Measurements from ENCODE around the gene IMMT.
"Not testable (repeated sequence)": the region's sequence is repeated elsewhere in the genome, so short reads cannot be mapped to it uniquely, and the experiment has no call there.

The IMMT gene

DNA sequence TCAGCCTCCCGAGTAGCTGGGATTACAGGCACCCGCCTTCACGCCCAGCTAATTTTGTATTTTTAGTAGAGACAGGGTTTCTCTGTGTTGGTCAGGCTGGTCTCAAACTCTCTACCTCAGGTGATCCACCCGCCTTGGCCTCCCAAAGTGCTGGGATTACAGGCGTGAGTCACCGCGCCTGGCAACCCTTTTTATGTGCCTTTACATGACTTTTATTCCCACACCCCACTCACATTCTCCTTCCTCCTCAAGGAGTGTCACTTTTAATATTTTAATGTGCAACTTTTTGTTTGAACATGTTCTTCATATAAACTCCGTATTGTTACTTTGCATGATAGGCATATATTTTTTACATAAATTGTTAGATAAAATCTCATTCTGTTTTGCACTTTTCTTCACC is 33.3 kb upstream of the IMMT start:
- DNase-seq; in situ Hi-C loops (cut with HindIII; ENCODE audit: low pct_ligation_motif_present, low pct_unique_long_range_greater_than_20kb, low sequenced_read_pairs): not testable (repeated sequence)

DNA sequence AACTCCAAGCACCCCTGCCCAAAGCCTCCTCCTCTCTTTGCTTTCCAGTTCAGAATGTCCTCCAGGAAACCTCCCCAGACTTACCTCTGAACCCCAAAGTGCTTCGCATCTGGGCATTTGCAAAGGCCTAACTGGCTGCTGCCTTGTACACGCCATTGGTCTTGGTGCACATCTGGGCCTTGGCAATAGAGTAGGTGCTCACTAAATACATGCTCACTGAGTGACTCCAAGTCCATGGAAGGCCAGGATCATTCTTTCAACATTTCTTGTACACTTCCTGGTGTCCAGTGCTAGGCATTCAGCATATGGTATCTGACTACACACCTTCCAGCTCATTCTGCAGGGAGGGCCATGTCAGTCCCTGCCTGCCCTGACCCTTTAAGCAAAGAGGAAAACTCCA is 32.4 kb upstream of the IMMT start:
- in situ Hi-C loops (cut with HindIII; ENCODE audit: low pct_ligation_motif_present, low pct_unique_long_range_greater_than_20kb, low sequenced_read_pairs): no loop called here
- no peak for DNase-seq

DNA sequence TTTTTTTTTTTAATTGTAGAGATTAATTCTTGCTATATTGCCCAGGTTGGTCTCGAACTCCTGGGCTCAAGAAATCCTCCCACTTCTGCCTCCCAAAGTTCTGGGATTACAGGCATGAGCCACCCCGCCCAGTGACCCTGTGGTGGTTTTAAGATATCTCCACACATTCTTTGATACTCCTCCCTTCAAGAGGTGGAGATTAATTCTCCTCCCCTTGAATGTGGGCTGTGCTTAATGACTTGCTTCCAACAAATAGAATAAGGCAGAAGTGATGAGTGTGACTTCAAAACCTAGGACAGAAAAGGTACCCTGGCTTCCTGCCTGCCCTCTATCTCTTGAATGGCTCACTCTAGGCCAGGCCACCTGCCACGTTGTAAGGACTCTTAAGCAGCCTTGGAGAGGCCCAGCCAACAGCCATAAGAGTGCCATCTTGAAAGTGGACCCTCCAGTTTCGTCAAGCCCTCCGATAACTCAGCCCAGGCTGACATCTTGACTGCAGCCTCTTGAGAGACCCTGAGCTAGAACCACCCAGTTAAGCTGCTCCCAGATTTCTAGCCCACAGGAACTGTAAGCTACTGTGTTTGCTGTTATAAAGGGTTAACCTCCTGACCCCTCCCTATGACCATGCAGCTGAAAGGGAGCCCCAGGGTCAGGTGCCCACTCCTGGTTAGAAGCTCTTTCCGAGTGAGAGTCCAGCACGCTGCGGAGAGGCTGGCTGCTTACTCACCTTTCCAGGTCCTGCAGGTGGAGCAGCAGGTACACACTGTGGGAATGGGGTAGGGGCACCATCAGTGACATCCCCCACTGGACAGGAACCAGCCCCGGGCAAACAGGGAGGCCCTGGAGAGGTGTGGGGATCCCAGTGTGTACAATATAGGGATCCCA is 31.6 kb upstream of the IMMT start:
- in situ Hi-C loops (cut with HindIII; ENCODE audit: low pct_ligation_motif_present, low pct_unique_long_range_greater_than_20kb, low sequenced_read_pairs): no loop called here
- no peak for DNase-seq

DNA sequence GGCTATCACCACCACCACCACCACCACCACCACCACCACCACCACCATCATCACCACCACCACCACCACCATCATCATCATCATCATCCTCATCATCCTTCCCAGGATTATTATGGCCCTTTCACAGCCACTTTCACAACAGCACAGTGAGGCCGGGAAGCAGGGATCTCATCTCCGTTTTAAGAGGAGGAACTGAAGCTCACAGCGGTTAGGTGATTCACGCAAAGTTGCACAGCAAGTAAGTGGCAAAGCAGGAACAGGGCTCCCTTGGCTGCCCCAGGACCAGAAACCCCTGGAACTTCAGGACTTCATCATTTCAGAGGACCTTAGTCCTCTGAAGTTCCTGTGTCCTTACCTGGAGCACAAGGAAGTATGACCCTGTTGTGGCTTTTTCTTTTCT is 30.8 kb upstream of the IMMT start:
- in situ Hi-C loops (cut with HindIII; ENCODE audit: low pct_ligation_motif_present, low pct_unique_long_range_greater_than_20kb, low sequenced_read_pairs): no loop called here
- DNase-seq: no peak

DNA sequence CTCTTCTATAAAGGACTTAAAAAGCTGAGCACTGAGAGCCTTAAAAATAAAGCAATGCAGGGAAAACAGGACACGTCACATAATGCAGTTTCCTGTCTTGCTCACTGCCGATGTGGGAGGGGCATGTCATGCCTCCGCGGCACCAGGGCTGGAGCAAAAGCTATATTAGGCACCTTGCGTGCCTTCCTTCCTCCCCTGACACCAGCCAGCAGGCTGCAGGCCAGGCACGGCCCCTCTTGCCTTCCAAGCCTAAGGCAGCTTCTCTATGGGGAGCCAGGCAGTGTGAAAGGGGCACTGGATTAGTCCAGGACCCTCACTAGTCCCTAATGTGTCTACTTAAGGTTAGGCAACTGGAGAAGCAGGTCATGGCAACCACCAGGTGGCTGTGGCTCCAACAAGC is 30.3 kb upstream of the IMMT start:
- in situ Hi-C loops (cut with HindIII; ENCODE audit: low pct_ligation_motif_present, low pct_unique_long_range_greater_than_20kb, low sequenced_read_pairs): no loop called here
- DNase-seq: no peak

DNA sequence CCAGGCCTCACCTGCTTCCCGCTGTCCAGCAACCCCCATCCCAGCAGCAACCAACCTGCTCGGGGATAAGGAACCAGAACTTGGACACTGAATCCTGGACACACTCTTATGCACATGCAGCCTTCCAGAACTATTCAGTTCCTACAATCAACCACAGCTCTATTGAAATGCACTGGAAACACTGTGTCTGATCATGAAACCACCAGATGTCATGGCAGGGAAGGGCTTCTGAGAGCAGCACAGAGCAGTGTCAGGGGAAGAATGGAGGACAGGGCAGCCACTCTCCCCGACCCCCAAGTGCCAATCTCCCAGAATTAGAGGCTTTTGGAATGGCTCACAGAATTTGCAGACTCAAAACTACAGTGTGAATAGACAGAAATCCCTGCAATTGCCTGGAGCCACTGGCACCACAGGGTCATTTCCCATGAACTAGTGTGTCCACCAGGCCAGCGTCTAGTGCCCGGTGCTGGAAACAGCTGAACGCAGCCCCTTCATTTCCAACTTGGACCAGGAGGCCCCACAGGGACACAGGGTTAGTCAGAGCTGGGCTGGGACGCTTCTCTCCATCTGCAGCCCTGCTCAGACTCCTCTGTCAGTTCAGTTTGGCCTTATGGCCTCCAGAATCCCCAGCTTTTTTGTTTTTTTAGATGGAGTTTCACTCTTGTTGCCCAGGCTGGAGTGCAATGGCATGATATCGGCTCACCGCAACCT is 29.5 kb upstream of the IMMT start:
- in situ Hi-C loops (cut with HindIII; ENCODE audit: low pct_ligation_motif_present, low pct_unique_long_range_greater_than_20kb, low sequenced_read_pairs): no loop called here
- no peak for DNase-seq

DNA sequence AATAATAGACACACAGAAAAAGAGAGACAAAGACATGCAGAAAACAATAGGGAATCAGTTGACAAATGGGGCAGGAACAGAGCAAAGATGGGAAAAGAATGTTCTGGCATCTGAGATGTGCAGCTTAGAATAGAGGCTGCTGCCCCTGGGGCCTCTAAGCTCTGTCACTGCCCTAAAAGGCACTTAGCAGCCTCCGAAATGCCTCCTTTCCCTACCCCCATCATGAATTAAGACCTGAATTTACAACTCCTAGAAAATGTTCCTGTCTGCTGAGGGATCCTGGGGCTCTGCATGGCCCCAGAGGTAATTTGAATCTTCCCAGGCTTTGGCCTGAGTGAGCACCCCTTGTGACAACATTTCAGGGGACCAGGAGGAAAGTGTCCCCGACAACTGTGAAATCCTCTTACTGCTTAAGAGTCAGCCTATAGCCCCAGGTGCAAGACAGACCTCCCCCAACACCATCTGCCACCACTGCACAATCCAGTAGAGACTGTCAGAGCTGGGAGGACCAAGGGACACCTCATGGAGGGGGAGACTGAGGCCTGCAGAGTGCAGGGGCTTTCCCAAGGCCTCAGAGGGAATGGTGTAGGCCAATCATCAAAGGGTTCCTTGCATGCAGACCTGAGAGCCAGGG is 28.8 kb upstream of the IMMT start:
- in situ Hi-C loops (cut with HindIII; ENCODE audit: low pct_ligation_motif_present, low pct_unique_long_range_greater_than_20kb, low sequenced_read_pairs): no loop called here
- DNase-seq: no peak

DNA sequence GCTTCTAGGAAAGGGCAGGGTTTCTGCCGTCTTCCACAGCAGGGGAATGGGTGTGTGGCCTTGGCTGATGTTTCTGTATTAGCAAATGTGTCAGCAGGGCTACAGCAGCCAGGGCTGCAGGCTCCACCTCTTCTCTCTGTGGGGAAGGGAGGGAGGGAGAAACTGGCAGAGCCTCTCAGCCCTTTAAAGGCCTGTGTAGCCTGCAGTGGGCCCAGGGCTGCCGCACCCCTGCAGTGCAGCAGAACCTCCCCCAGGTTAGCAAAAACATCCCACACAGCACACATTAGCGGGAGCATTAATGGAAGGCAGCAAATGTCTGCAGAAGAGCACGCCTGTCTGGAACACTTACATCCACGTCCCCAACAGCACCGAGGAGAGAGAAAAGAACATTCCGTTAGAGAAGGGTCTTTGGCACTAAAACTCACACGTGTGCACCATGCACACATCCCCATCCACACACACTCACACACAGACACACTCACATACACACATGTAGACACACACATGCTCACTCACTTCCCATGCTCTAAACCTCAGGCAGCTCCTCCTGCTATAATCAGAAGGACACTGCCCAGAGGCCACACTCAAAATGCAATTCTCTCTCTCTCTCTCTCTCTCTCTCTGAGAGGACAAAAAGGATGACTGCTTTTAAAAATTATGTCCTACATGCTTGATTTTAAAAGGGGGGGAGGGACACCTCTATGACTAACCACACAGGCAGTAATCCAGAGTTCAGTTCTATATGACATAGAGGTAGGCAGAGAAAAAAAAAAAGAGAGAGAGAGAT is 28.1 kb upstream of the IMMT start:
- in situ Hi-C loops (cut with HindIII; ENCODE audit: low pct_ligation_motif_present, low pct_unique_long_range_greater_than_20kb, low sequenced_read_pairs): no loop called here
- no peak for DNase-seq

DNA sequence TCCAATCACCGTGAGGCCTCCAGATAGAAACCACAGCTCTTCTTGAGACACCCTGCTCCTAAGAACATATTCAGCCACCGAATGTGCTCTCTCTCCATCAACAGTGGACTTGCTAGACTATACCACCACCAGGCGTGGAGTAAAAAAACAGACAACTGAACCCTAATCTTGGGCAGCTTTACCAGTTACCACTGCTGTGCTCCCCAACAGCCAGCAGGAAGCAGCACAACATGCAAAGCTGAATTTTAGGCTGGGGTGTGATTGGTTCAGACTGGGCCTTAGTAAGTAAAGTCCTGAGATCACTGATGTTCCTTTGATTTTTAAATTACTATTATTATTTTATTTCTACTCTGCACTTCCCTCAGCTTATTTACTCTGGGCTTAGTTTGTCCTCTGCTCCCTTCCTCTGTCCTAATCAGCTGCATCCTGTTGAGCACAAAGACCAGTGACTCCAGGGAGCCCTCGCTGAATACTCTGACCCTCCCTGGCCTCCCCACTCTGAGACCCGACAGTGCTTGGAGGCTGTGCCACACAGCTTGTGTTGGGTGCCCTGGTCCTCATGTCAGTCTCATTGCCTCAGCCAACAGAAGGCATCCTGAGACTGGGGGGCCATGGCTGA is 25.9 kb upstream of the IMMT start:
- DNase-seq: peak; percentile 66
- in situ Hi-C loops (cut with HindIII; ENCODE audit: low pct_ligation_motif_present, low pct_unique_long_range_greater_than_20kb, low sequenced_read_pairs): no loop called here

DNA sequence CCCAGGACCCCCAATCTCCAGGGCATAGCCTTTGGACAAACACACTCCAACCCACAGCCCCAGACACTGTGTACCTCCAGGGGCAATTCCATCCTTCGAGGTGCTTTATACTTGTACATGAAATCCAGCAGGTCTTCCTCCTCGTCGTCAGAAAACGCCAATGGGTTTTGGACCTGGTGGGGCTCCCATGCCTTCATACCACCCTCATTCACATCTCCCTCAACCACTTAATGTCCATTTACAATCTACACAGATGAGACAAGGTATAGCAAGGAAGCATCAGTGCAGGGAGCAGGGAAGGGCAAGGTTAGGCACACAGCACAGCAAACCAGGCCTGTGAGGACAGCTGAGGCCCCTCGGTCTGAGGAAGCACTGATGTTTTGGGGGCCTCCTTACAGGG is 24.6 kb upstream of the IMMT start:
- in situ Hi-C loops (cut with HindIII; ENCODE audit: low pct_ligation_motif_present, low pct_unique_long_range_greater_than_20kb, low sequenced_read_pairs): no loop called here
- no peak for DNase-seq

DNA sequence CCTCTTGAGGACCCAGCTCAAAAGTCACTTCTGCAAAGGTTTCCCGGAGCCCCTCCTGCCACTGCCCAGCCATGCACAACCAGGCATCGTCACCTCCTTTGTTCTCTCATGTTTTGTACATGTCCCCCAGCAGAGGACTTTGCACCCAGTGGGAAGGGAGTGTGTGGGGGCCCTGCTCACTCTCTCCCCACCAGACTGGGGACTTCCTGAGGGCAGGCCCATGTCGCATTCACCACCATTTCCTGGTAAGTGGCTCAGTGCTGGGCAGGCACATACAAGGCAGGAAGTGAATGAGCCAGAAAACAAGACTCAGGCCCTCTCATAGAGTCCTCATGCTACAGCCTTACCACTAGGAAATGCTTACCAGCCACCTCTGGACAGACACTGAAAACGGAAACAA is 22.9 kb upstream of the IMMT start:
- no peak for DNase-seq

DNA sequence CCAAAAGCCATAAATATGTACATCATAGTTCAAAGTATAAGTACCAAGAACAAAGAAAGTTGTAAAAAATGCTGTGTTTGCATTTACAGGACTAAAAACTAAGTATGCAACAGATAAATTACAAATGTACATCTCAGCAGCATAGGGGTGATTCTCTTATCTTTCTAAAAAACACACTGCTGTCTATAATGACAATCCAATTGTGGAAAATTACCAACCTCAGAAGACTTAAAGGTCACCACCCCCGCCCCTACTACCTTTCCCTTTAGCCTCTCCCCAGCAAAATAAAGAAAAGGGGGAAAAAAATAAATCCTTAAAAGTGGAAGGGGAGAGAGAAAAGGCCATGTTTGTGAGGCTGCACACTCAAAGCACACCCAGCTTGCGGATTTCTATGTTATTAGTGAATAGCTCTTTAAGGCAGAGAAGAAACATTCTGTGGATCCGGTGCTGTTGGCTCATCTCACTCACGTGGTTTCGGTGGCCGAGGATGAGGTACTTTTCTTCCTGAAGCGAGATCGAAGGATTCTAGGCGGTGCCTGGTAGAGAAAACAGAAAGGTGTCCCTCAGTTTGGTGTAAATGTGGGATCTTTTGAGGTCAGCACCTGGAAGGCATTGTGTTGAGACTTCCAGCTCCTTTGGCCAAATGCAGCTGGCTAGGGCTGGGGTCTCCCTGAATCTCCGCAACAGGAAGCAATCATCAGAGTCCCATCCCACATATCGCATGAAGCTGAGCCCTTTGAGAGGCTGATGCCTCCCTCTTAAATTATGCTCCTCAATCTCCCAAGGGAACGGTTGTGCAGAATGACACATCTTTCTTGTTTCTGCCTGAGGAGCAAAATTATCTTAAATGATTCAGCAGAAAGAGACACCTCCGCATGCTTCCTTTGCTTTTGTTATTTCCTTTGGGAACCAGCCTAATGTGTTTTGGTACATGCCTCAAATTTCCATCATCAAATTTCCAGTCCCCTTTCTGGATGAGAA is 21.6 kb upstream of the IMMT start:
- in situ Hi-C loops (cut with HindIII; ENCODE audit: low pct_ligation_motif_present, low pct_unique_long_range_greater_than_20kb, low sequenced_read_pairs): no loop called here

More for the DNA sequence above, 22.9 kb upstream of the IMMT start:
- in situ Hi-C loops (cut with HindIII; ENCODE audit: low pct_ligation_motif_present, low pct_unique_long_range_greater_than_20kb, low sequenced_read_pairs): no loop called here

DNA sequence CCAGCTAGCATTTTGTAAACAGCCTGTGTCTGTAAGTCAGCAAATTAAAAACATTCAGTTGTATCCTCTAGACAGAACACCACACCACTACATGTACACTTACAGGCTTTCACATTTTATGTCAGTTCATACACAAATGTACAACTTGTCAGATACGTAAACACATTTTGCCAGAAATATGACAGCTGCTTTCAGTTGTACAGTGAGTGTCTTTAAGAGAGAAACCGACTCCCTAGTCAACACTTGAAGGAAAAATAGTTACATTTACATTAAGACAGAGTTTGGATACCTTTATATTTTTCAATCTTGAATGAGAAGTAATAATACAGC is 19.2 kb upstream of the IMMT start:
- in situ Hi-C loops (cut with HindIII; ENCODE audit: low pct_ligation_motif_present, low pct_unique_long_range_greater_than_20kb, low sequenced_read_pairs): no loop called here
- DNase-seq: no peak

More for the DNA sequence above, 21.6 kb upstream of the IMMT start:
- no peak for DNase-seq

DNA sequence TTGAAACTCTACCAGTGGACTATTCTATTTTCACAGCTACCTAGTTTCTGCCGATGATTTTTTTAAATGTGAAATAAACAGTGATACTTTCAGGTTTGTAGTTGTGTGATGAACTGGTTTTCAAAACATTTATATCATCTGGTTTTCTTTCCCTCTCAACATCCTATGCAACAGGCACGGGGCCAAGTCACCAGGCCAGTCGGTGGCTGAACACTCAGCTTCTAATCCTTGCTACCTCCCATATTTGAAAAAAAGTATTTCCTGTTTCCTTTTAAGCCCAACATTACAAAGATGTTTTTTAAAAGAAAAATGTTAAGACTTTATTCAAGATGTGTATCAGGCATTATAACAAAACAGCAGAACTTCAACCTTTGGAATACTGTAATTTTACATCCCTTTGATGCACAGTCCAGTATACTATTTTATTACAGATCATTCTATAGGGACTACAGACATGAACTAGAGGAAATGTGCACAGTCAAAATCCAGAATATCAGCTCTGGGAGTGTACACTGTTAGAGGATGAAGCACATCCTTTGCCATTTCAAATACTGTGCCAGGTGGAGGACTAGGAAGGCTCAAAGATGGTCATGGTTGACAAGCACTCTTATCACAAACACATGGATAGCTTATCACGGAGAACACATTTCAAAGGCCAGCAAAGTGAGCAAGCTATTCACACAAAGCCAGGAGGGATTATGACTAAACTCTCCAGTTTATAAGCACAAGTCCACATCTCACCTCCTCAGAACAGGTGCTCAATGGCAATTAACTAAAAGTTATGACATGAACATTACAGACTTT is 18.6 kb upstream of the IMMT start:
- in situ Hi-C loops (cut with HindIII; ENCODE audit: low pct_ligation_motif_present, low pct_unique_long_range_greater_than_20kb, low sequenced_read_pairs): no loop called here

DNA sequence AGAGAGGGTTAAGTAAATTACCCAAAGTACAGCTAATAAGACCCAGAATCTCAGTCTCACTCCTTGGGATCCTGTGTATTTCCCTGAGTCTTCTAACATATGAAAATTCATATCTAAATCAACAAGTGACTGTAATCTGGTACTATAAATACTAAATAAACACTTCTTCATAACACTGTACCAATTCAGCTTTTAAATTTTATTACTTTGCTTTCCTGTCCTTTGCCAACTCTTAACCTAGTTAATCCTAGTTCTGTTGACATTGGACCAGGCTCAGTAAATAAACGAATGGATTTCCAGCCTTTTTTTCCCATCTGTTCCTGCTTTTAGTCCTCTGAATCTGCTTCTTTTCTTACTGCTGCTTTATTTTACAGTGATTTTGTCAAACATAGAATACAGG is 17.8 kb upstream of the IMMT start:
- in situ Hi-C loops (cut with HindIII; ENCODE audit: low pct_ligation_motif_present, low pct_unique_long_range_greater_than_20kb, low sequenced_read_pairs): no loop called here
- DNase-seq: no peak

More for the DNA sequence above, 18.6 kb upstream of the IMMT start:
- no peak for DNase-seq

DNA sequence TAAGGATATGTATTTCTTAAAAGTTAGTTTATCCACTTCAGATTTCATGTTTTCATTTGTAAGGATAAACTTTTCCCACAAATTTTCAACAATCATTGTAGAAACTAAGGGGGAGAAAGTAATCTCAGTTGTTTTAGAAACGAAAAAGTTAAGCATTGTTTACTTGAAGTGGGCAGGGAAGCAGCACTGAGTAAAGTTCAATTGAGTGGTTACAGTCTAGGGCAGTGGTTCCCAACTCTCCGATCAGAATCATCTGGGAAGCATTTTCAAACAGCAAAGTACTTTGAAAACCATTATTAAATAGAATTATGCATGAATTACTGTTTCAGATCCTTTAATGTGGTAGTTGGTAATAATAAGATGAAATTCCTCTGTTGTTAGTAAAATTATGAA is 16.5 kb upstream of the IMMT start:
- in situ Hi-C loops (cut with HindIII; ENCODE audit: low pct_ligation_motif_present, low pct_unique_long_range_greater_than_20kb, low sequenced_read_pairs): no loop called here
- no peak for DNase-seq

Data from ACHN (cell line).